Mammary epithelial cell (primary cell): Measurements from ENCODE around the gene GRID1.

Experiments
- CTCF ChIP-seq, 2 donors: IDR thresholded peaks in 1 of 2; conservative IDR thresholded peaks in 1 of 2; 2 replicates each; pipeline ENCODE4 v1.5.1; 2011 to 2012; ENCODE audit warnings: inconsistent platforms in 2 of 2, low read length in 2 of 2, mild to moderate bottlenecking in 2 of 2, control low read depth in 1 of 2, low read depth in 1 of 2; ENCODE audit not compliant: insufficient read depth in 1 of 2; ENCODE audit errors: extremely low read depth in 1 of 2
- EZH2 ChIP-seq: IDR thresholded peaks from 2 replicates; pipeline ENCODE4 v1.6.1; 2012; ENCODE audit warnings: low read length, inconsistent platforms, borderline replicate concordance

- TF ChIP-seq CTCF (conservative IDR thresholded peaks at IDR 0.05 in 1 of 2, IDR thresholded peaks at IDR 0.05 in 1 of 2; ENCODE audit: extremely low read depth in 1 of 2, insufficient read depth in 1 of 2, low read depth in 1 of 2, low read length in 2 of 2) (no peak), EZH2 (no peak)
Measured at GRCh38 chr10:86202226-86202735, 164.3 kb downstream of the GRID1 start.
